Measurements from ENCODE around the gene ISM2.

ISM2 gene

GRCh38 chr14:77436042-77436441 is 62.6 kb downstream of the ISM2 start:
- Histone ChIP-seq H3K9ac (ENCODE audit: low read length) (no peak overlapping the region), H3K9me3 (ENCODE audit: insufficient read depth, low read length) (no peaks in the 10 kb centered on the region), H3K4me1 (ENCODE audit: low read length) (no peaks in the 10 kb centered on the region), H3K36me3 (replicated peaks; ENCODE audit: low read depth, low read length) (peaks cover 18% of the 10 kb centered on the region), H3K27ac (ENCODE audit: low read length) (no peak overlapping the region), H3K4me3 (ENCODE audit: low read length) (no peak overlapping the region), H3K27me3 (ENCODE audit: low read depth, low read length) (no peaks in the 10 kb centered on the region), H3K79me2 (ENCODE audit: low read length) (no peaks in the 10 kb centered on the region), H3K4me2 (ENCODE audit: low read length) (no peak overlapping the region), H4K20me1 (ENCODE audit: insufficient read depth, low read length) (no peaks in the 10 kb centered on the region), H2AFZ (ENCODE audit: low read depth, low read length) (no peak overlapping the region)
- TF ChIP-seq EZH2phosphoT487 (IDR thresholded peaks at IDR 0.05; ENCODE audit: low read depth) (no peak), CTCF (IDR thresholded peaks at IDR 0.05; ENCODE audit: low read depth, low read length) (no peak)

GRCh38 chr14:77426396-77426795 is 72.2 kb downstream of the ISM2 start:
- Histone ChIP-seq H3K4me2 (ENCODE audit: low read length) (no peak overlapping the region), H4K20me1 (ENCODE audit: insufficient read depth, low read length) (no peaks in the 10 kb centered on the region), H2AFZ (ENCODE audit: low read depth, low read length) (no peak overlapping the region), H3K9me3 (ENCODE audit: insufficient read depth, low read length) (no peaks in the 10 kb centered on the region), H3K27me3 (ENCODE audit: low read depth, low read length) (no peaks in the 10 kb centered on the region), H3K9ac (ENCODE audit: low read length) (no peak overlapping the region), H3K4me1 (ENCODE audit: low read length) (no peaks in the 10 kb centered on the region), H3K36me3 (replicated peaks; ENCODE audit: low read depth, low read length) (peaks cover 57% of the 10 kb centered on the region), H3K27ac (ENCODE audit: low read length) (no peak overlapping the region), H3K4me3 (ENCODE audit: low read length) (no peak overlapping the region), H3K79me2 (ENCODE audit: low read length) (no peaks in the 10 kb centered on the region)
- no peak for TF ChIP-seq CTCF (IDR thresholded peaks at IDR 0.05; ENCODE audit: low read depth, low read length)
- TF ChIP-seq EZH2phosphoT487 (IDR thresholded peaks at IDR 0.05; ENCODE audit: low read depth), result no peak

GRCh38 chr14:77424862-77425261 is 73.8 kb downstream of the ISM2 start:
- no peak overlapping the region for H3K4me2 ChIP-seq (ENCODE audit: low read length)
- no peak for TF ChIP-seq EZH2phosphoT487 (IDR thresholded peaks at IDR 0.05; ENCODE audit: low read depth)
- no peak for TF ChIP-seq CTCF (IDR thresholded peaks at IDR 0.05; ENCODE audit: low read depth, low read length)
- no peak overlapping the region for H3K27ac ChIP-seq (ENCODE audit: low read length)
- no peak overlapping the region for H3K9ac ChIP-seq (ENCODE audit: low read length)
- H3K4me1 ChIP-seq (ENCODE audit: low read length), result no peaks in the 10 kb centered on the region
- H2AFZ ChIP-seq (ENCODE audit: low read depth, low read length), result no peak overlapping the region
- H3K4me3 ChIP-seq (ENCODE audit: low read length), result no peak overlapping the region
- peaks cover 60% of the 10 kb centered on the region for H3K36me3 ChIP-seq (replicated peaks; ENCODE audit: low read depth, low read length)
- no peaks in the 10 kb centered on the region for H3K27me3 ChIP-seq (ENCODE audit: low read depth, low read length)
- peaks cover 2% of the 10 kb centered on the region; the same call in 1 of the 2 replicates for H3K9me3 ChIP-seq (ENCODE audit: insufficient read depth, low read length)
- no peaks in the 10 kb centered on the region for H3K79me2 ChIP-seq (ENCODE audit: low read length)
- H4K20me1 ChIP-seq (ENCODE audit: insufficient read depth, low read length), result no peaks in the 10 kb centered on the region
